GM12878 (cell line): ENCODE measurements around the gene OTUB1.

Experiments
- CEBPB ChIP-seq, 2 experiments: fragments of 150-350 bp in 1 of 2; IDR thresholded peaks; 2 replicates each; pipeline ENCODE4 v1.6.1; 2012 to 2014; ENCODE audit warnings: low read depth in 2 of 2, low read length in 2 of 2, borderline replicate concordance in 1 of 2, inconsistent platforms in 1 of 2
- CHD4 ChIP-seq: fragments of 200-600 bp; sonication (generic); IDR thresholded peaks from 2 replicates; pipeline ENCODE4 v1.6.1; 2016; ENCODE audit warnings: mild to moderate bottlenecking
- CREB1 ChIP-seq: IDR thresholded peaks from 2 replicates; pipeline ENCODE4 v1.6.1; 2012; ENCODE audit warnings: low read depth, mild to moderate bottlenecking, inconsistent platforms
- ELK1 ChIP-seq: IDR thresholded peaks from 2 replicates; pipeline ENCODE4 v1.6.1; 2012; ENCODE audit warnings: low read depth, low read length, improper control_type of control experiment
- EP300 ChIP-seq, 2 experiments: fragments of 150-350 bp in 1 of 2; IDR thresholded peaks; 2 replicates each; pipeline ENCODE4 v1.6.1; 2011 to 2012; ENCODE audit warnings: low read depth in 2 of 2, low read length in 2 of 2, borderline replicate concordance in 1 of 2, improper control_type of control experiment in 1 of 2, inconsistent platforms in 1 of 2; ENCODE audit not compliant: control insufficient read depth in 1 of 2
- MTA2 ChIP-seq: fragments of 450-650 bp; IDR thresholded peaks from 2 replicates; pipeline ENCODE4 v1.6.1; 2016; ENCODE audit warnings: low read depth, mild to moderate bottlenecking, moderate library complexity
- MXI1 ChIP-seq: fragments of 150-350 bp; IDR thresholded peaks from 2 replicates; pipeline ENCODE4 v1.6.1; 2011; ENCODE audit warnings: low read depth, mild to moderate bottlenecking, inconsistent platforms, low read length, improper control_type of control experiment
- POLR2AphosphoS2 ChIP-seq: IDR thresholded peaks from 2 replicates; pipeline ENCODE4 v1.6.1; 2011; ENCODE audit warnings: low read depth, mild to moderate bottlenecking, low read length, improper control_type of control experiment, moderate library complexity
- TCF12 ChIP-seq: IDR thresholded peaks from 2 replicates; pipeline ENCODE4 v1.6.1; 2011; ENCODE audit warnings: low read depth, mild to moderate bottlenecking, low read length
- USF2 ChIP-seq: IDR thresholded peaks from 2 replicates; pipeline ENCODE4 v1.6.1; 2011; ENCODE audit warnings: low read depth, low read length, improper control_type of control experiment, borderline replicate concordance
- TF ChIP-seq, protein P1 (sequence below): IDR thresholded peaks from 2 replicates; pipeline ENCODE4 v1.6.1; 2011; ENCODE audit warnings: low read depth, mild to moderate bottlenecking, low read length, moderate library complexity, borderline replicate concordance; ENCODE audit errors: extremely low read depth
- TF ChIP-seq, protein P2 (sequence below): IDR thresholded peaks from 2 replicates; pipeline ENCODE4 v1.6.1; 2011; ENCODE audit warnings: borderline replicate concordance, low read depth, mild to moderate bottlenecking, moderate library complexity, mixed read lengths, low read length; ENCODE audit not compliant: insufficient read depth; ENCODE audit errors: extremely low read length

DNA sequence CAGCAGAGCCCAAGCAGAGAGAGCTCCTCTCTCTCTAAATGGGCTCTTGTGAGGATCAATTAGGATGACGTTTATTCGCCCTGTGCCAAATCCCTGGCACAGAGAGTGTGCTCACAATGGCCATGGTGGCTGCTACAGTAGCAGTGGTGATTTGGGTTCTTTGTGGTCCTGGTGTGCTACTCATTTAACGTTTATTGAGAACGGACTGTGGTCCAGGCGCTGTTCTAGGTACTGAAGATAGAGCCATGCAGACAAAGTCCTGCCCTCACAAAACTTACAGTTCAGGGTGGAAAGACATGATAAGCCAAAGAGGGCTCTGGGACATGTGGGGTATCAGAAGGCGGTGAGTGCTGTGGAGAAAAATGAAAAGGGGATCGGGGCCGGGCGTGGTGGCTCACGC is 5.3 kb downstream of the OTUB1 start:
- TF ChIP-seq, protein P1, sequence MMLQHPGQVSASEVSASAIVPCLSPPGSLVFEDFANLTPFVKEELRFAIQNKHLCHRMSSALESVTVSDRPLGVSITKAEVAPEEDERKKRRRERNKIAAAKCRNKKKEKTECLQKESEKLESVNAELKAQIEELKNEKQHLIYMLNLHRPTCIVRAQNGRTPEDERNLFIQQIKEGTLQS: no peak
- no peak for TF ChIP-seq MTA2
- TF ChIP-seq MXI1: no peak
- TF ChIP-seq CEBPB (IDR thresholded peaks at IDR 0.05; ENCODE audit: borderline replicate concordance in 1 of 2, low read depth in 2 of 2, low read length in 2 of 2): no peak
- TF ChIP-seq TCF12: no peak
- no peak for TF ChIP-seq POLR2AphosphoS2
- TF ChIP-seq, protein P2, sequence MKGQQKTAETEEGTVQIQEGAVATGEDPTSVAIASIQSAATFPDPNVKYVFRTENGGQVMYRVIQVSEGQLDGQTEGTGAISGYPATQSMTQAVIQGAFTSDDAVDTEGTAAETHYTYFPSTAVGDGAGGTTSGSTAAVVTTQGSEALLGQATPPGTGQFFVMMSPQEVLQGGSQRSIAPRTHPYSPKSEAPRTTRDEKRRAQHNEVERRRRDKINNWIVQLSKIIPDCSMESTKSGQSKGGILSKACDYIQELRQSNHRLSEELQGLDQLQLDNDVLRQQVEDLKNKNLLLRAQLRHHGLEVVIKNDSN: no peak
- TF ChIP-seq CHD4: no peak
- no peak for TF ChIP-seq ELK1
- TF ChIP-seq EP300 (IDR thresholded peaks at IDR 0.05; ENCODE audit: borderline replicate concordance in 1 of 2, control insufficient read depth in 1 of 2, low read depth in 2 of 2, low read length in 2 of 2): no peak
- no peak for TF ChIP-seq USF2
- TF ChIP-seq CREB1: no peak
